ENCODE measurements around the gene ATAD3A. TPM values are rescaled to one million over a fixed set of nuclear protein-coding genes. Genes with fewer than 3 reads are reported as not detected.
A peak's percentile ranks its signal among the peaks of the same experiment; 100 is the strongest.

Gene ATAD3A
- total and polyA plus RNA-seq, 2 experiments from 2014 or later, result 16.7 to 46.7 TPM

GRCh38 chr1:1553821-1554494 lies 42.0 kb downstream of the ATAD3A start:
- Histone ChIP-seq H3K27me3 (no peaks in the 10 kb centered on the region), H3K9me3 (ENCODE audit: low read depth) (no peaks in the 10 kb centered on the region), H3K27ac (no peak overlapping the region), H3K4me2 (no peak overlapping the region), H3K9me2 (replicated peaks; ENCODE audit: insufficient read depth) (no peaks in the 10 kb centered on the region), H3K4me1 (ENCODE audit: insufficient read depth) (no peaks in the 10 kb centered on the region), H3K4me3 (no peak overlapping the region), H2AFZ (no peak overlapping the region), H3K36me3 (replicated peaks; ENCODE audit: insufficient read depth, low read depth) (no peaks in the 10 kb centered on the region), H4K20me1 (ENCODE audit: insufficient read depth, poor library complexity, severe bottlenecking) (peaks cover 12% of the 10 kb centered on the region), H3K79me2 (peaks cover 28% of the 10 kb centered on the region)
- 96% methylated on average over 22 of the region's 35 CpGs for WGBS (ENCODE audit: low lambda C conversion rate, missing lambda C conversion rate)
- no peak for DNase-seq (ENCODE audit: low spot score)
- TF ChIP-seq EZH2 (IDR thresholded peaks at IDR 0.05; ENCODE audit: borderline replicate concordance) (no peak), CTCF (IDR thresholded peaks at IDR 0.05; ENCODE audit: poor library complexity) (no peak), EZH2phosphoT487 (IDR thresholded peaks at IDR 0.05; ENCODE audit: low read depth, severe bottlenecking, unreplicated experiment) (no peak)

GRCh38 chr1:1554550-1554925 lies 42.6 kb downstream of the ATAD3A start:
- peaks cover 28% of the 10 kb centered on the region for H3K79me2 ChIP-seq
- no peak overlapping the region for H3K4me3 ChIP-seq
- H3K9me2 ChIP-seq (replicated peaks; ENCODE audit: insufficient read depth), result no peaks in the 10 kb centered on the region
- no peaks in the 10 kb centered on the region for H3K9me3 ChIP-seq (ENCODE audit: low read depth)
- H3K27ac ChIP-seq, result no peak overlapping the region
- DNase-seq (ENCODE audit: low spot score), result no peak
- no peaks in the 10 kb centered on the region for H3K36me3 ChIP-seq (replicated peaks; ENCODE audit: insufficient read depth, low read depth)
- no peak overlapping the region for H2AFZ ChIP-seq
- no peaks in the 10 kb centered on the region for H3K27me3 ChIP-seq
- no peak for TF ChIP-seq CTCF (IDR thresholded peaks at IDR 0.05; ENCODE audit: poor library complexity)
- TF ChIP-seq EZH2phosphoT487 (IDR thresholded peaks at IDR 0.05; ENCODE audit: low read depth, severe bottlenecking, unreplicated experiment), result no peak
- TF ChIP-seq EZH2 (IDR thresholded peaks at IDR 0.05; ENCODE audit: borderline replicate concordance), result no peak
- H3K4me1 ChIP-seq (ENCODE audit: insufficient read depth), result no peaks in the 10 kb centered on the region
- 92% methylated on average over 13 of the region's 13 CpGs for WGBS (ENCODE audit: low lambda C conversion rate, missing lambda C conversion rate)
- no peak overlapping the region for H3K4me2 ChIP-seq
- H4K20me1 ChIP-seq (ENCODE audit: insufficient read depth, poor library complexity, severe bottlenecking), result peaks cover 12% of the 10 kb centered on the region

GRCh38 chr1:1554926-1555915 lies 43.3 kb downstream of the ATAD3A start:
- peaks cover 30% of the 10 kb centered on the region for H3K79me2 ChIP-seq
- no peaks in the 10 kb centered on the region for H3K9me3 ChIP-seq (ENCODE audit: low read depth)
- DNase-seq (ENCODE audit: low spot score), result peak; percentile 66
- H3K4me3 ChIP-seq, result no peak overlapping the region
- no peak overlapping the region for H3K27ac ChIP-seq
- H2AFZ ChIP-seq, result no peak overlapping the region
- H3K9me2 ChIP-seq (replicated peaks; ENCODE audit: insufficient read depth), result no peaks in the 10 kb centered on the region
- H3K4me1 ChIP-seq (ENCODE audit: insufficient read depth), result no peaks in the 10 kb centered on the region
- no peaks in the 10 kb centered on the region for H3K36me3 ChIP-seq (replicated peaks; ENCODE audit: insufficient read depth, low read depth)
- H4K20me1 ChIP-seq (ENCODE audit: insufficient read depth, poor library complexity, severe bottlenecking), result peaks cover 11% of the 10 kb centered on the region
- 80% methylated on average over 31 of the region's 31 CpGs for WGBS (ENCODE audit: low lambda C conversion rate, missing lambda C conversion rate)
- no peak overlapping the region for H3K4me2 ChIP-seq
- TF ChIP-seq CTCF (IDR thresholded peaks at IDR 0.05; ENCODE audit: poor library complexity), result no peak
- TF ChIP-seq EZH2 (IDR thresholded peaks at IDR 0.05; ENCODE audit: borderline replicate concordance), result no peak
- no peak for TF ChIP-seq EZH2phosphoT487 (IDR thresholded peaks at IDR 0.05; ENCODE audit: low read depth, severe bottlenecking, unreplicated experiment)
- H3K27me3 ChIP-seq, result no peaks in the 10 kb centered on the region

All from hepatocyte (in vitro differentiated cells).